GM06990 (cell line): ENCODE results near the gene DOCK2.

ENCODE experiments used
- DNase-seq: peaks from one replicate; pipeline ENCODE4 v3.0.0-alpha.2; 2011; ENCODE audit not compliant: insufficient read length; ENCODE audit errors: extremely low read depth
- H3K27me3 ChIP-seq: replicated peaks from 2 replicates; pipeline ENCODE4 v1.6.0; 2011; ENCODE audit warnings: low read length; ENCODE audit not compliant: control insufficient read depth, insufficient read depth
- H3K36me3 ChIP-seq: 2 replicates; pipeline ENCODE4 v1.5.1; 2011; ENCODE audit warnings: low read length; ENCODE audit not compliant: control insufficient read depth, insufficient read depth
- H3K4me3 ChIP-seq: replicated peaks from 2 replicates; pipeline ENCODE4 v1.5.1; 2011; ENCODE audit warnings: low read depth, mild to moderate bottlenecking, control low read depth, low read length
- CTCF ChIP-seq: IDR thresholded peaks from 2 replicates; pipeline ENCODE4 v1.5.1; 2011; ENCODE audit warnings: low read length, control low read depth, mild to moderate bottlenecking, inconsistent platforms; ENCODE audit not compliant: insufficient read depth, poor library complexity, severe bottlenecking

The DOCK2 gene

GRCh38 chr5:170111088-170111785 is 474.2 kb downstream of the DOCK2 start:
- Histone ChIP-seq H3K36me3 (no peaks in the 10 kb centered on the region), H3K27me3 (no peaks in the 10 kb centered on the region; the same call in none of the 2 replicates), H3K4me3 (no peak overlapping the region)
- no peak for TF ChIP-seq CTCF
- DNase-seq = no peak

GRCh38 chr5:170112876-170113521 is 475.9 kb downstream of the DOCK2 start:
- no peaks in the 10 kb centered on the region; the same call in none of the 2 replicates for H3K27me3 ChIP-seq
- H3K4me3 ChIP-seq = no peak overlapping the region
- no peak for DNase-seq
- no peak for TF ChIP-seq CTCF
- H3K36me3 ChIP-seq = no peaks in the 10 kb centered on the region

GRCh38 chr5:170113522-170113900 is 476.4 kb downstream of the DOCK2 start:
- no peak overlapping the region for H3K4me3 ChIP-seq
- no peaks in the 10 kb centered on the region for H3K36me3 ChIP-seq
- no peak for TF ChIP-seq CTCF
- no peak for DNase-seq
- H3K27me3 ChIP-seq = no peaks in the 10 kb centered on the region; the same call in none of the 2 replicates

GRCh38 chr5:170114271-170114670 is 477.2 kb downstream of the DOCK2 start:
- Histone ChIP-seq H3K27me3 (no peaks in the 10 kb centered on the region; the same call in none of the 2 replicates), H3K4me3 (no peak overlapping the region), H3K36me3 (no peaks in the 10 kb centered on the region)
- no peak for DNase-seq
- TF ChIP-seq CTCF = no peak

- DNase-seq = no peak
- no peaks in the 10 kb centered on the region; the same call in 1 of the 2 replicates for H3K27me3 ChIP-seq
- no peak for TF ChIP-seq CTCF
Observed at GRCh38 chr5:170115925-170116324, 478.9 kb downstream of the DOCK2 start.

More at GRCh38 chr5:170115925-170116324, 478.9 kb downstream of the DOCK2 start:
- Histone ChIP-seq H3K4me3 (no peak overlapping the region), H3K36me3 (no peaks in the 10 kb centered on the region)
